ENCODE measurements around the gene NR2F1.
A peak's percentile ranks its signal among the peaks of the same experiment; 100 is the strongest.

DNA sequence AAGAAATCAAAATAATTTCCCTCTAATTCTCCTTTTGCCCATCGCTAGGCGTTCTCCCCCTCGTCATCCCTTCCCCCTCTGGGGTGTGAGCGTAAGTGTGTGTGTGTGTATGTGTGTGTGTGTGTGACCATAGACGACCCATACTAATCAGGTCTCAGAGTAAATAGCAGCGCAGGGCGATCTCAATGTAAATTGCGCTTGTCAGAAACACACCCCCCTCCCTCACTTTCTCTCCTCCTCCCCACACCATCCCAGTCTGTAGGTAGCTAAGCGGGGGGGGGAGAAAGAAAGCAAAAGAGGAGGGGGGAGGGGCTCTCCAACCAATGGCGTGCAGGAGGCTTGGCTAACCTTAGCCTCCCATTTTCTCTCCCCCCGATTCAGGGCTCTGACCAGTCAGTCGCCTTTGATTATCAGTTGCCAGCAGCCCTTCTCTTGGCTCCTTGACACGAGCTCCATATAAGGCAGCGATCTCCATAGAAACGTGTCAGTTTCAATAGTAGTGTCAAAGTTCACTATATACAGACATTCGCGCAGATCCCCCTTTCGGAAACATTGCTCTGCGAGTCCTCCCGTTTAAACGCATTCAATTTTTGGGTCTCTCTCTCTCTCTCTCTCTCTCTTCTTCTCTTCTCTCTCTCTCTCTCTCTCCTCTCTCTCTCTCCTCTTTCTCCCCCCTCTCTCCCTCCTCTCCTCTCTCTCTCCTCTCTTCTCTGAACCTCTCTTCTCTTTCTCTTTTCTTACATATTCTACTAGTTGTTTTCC is at the start of gene NR2F1:
- TF ChIP-seq, protein P1, sequence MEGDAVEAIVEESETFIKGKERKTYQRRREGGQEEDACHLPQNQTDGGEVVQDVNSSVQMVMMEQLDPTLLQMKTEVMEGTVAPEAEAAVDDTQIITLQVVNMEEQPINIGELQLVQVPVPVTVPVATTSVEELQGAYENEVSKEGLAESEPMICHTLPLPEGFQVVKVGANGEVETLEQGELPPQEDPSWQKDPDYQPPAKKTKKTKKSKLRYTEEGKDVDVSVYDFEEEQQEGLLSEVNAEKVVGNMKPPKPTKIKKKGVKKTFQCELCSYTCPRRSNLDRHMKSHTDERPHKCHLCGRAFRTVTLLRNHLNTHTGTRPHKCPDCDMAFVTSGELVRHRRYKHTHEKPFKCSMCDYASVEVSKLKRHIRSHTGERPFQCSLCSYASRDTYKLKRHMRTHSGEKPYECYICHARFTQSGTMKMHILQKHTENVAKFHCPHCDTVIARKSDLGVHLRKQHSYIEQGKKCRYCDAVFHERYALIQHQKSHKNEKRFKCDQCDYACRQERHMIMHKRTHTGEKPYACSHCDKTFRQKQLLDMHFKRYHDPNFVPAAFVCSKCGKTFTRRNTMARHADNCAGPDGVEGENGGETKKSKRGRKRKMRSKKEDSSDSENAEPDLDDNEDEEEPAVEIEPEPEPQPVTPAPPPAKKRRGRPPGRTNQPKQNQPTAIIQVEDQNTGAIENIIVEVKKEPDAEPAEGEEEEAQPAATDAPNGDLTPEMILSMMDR (IDR thresholded peaks at IDR 0.05), result peak; percentile 73 to 100 (median 96)
- TF ChIP-seq POLR2A (IDR thresholded peaks at IDR 0.05) (peak in 1 of 2 donors; percentile 67), POLR2AphosphoS5 (IDR thresholded peaks at IDR 0.05; ENCODE audit: insufficient read depth in 1 of 2, low read depth in 1 of 2) (peak; percentile 16 to 29)

All from vagina (tissue), 2 donors.